Neural progenitor cell (in vitro differentiated cells): ENCODE measurements around the gene PIGK.

Experiments used
- CTCF ChIP-seq: fragments of 200-600 bp; sonication (generic); IDR thresholded peaks from 2 replicates; pipeline ENCODE4 v1.5.1; 2017; ENCODE audit warnings: antibody characterized with exemption, mild to moderate bottlenecking
- EZH2 ChIP-seq: fragments of 200-600 bp; sonication (generic); IDR thresholded peaks from 2 replicates; pipeline ENCODE4 v1.6.1; 2017; ENCODE audit warnings: antibody characterized with exemption, mild to moderate bottlenecking, moderate library complexity

GRCh38 chr1:77084457-77084856 lies 134.8 kb downstream of the PIGK start:
- TF ChIP-seq CTCF = no peak
- TF ChIP-seq EZH2 = no peak
